Loucy (cell line): Measurements from ENCODE around the gene GRID1.

Experiments used
- CTCF ChIP-seq: fragments of 200-600 bp; sonication (generic); conservative IDR thresholded peaks from 2 replicates; pipeline ENCODE4 v1.5.1; 2014; ENCODE audit warnings: mild to moderate bottlenecking, antibody characterized with exemption, low read length
- EZH2phosphoT487 ChIP-seq: fragments of 200-600 bp; IDR thresholded peaks from 2 replicates; pipeline ENCODE4 v1.6.1; 2018; ENCODE audit warnings: antibody characterized with exemption, mild to moderate bottlenecking, moderate library complexity, borderline replicate concordance

- TF ChIP-seq CTCF (no peak), EZH2phosphoT487 (no peak)
Measured at GRCh38 chr10:85624511-85624910, 742.1 kb downstream of the GRID1 start.
